ENCODE data around the gene CRELD2.

DNA sequence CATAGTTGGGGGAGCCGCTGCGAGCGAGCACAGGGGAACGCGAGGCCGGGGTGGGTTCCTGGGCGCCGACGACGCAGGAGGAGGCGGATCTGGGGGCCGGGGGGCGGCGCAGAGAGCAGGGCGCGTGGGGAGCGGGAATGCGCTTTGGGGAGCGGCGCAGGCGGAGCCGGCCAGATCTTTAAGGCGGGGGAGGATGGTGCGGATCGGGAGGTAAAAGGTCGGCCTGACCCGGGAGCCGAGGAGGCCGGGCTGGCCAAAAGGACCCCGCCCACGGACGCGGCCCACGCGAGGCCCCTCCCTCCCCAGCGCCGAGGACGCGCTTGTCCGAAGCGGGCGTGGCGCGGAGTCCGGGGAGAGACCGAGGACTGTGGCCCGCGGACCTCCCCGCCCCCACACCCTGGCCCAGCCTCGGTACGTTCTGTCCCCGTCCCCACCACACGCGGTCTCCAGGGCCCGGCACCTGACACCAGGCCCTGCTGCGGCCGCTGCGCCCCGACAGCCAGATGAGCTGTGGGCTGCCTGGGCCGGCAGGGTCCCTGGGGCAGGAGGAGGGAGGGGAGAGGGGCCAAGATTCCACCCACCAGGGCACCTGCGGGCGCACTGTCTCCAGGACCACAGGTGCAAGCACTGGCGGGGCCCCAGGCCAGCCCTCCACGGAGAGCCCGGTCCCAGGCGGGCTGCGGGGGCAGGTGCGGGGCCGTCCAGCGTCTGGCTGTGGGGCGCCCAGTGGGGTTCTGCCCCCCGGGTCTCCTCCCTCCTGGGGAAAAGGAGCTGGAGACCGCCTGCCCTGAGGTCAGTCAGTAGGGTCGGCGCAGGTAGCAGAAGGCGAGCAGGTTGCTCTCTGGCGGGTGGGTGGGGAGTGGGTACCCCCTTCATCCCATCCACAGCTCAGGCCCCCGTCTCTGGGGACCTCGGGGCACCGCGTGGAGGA, 53.1 kb downstream of the CRELD2 start:
- TF ChIP-seq, protein P1, sequence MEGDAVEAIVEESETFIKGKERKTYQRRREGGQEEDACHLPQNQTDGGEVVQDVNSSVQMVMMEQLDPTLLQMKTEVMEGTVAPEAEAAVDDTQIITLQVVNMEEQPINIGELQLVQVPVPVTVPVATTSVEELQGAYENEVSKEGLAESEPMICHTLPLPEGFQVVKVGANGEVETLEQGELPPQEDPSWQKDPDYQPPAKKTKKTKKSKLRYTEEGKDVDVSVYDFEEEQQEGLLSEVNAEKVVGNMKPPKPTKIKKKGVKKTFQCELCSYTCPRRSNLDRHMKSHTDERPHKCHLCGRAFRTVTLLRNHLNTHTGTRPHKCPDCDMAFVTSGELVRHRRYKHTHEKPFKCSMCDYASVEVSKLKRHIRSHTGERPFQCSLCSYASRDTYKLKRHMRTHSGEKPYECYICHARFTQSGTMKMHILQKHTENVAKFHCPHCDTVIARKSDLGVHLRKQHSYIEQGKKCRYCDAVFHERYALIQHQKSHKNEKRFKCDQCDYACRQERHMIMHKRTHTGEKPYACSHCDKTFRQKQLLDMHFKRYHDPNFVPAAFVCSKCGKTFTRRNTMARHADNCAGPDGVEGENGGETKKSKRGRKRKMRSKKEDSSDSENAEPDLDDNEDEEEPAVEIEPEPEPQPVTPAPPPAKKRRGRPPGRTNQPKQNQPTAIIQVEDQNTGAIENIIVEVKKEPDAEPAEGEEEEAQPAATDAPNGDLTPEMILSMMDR (IDR thresholded peaks at IDR 0.05), result no peak
- peak; percentile 47 for TF ChIP-seq POLR2A (IDR thresholded peaks at IDR 0.05)

Measured in prostate gland (tissue), 2 donors.